KG1 (cell line): ENCODE results near the gene GBGT1.

Source experiments
- DNase-seq: peaks from one replicate; lab custom pipeline; 2025; lab: John Stamatoyannopoulos, UW

GBGT1 gene

GRCh38 chr9:133143639-133144141, 20.0 kb downstream of the GBGT1 start:
- DNase-seq, result no peak

- DNase-seq, result no peak
These were observed 20.8 kb downstream of the GBGT1 start for GRCh38 chr9:133142684-133143622.

GRCh38 chr9:133141833-133142595, 21.7 kb downstream of the GBGT1 start:
- DNase-seq, result no peak

DNA sequence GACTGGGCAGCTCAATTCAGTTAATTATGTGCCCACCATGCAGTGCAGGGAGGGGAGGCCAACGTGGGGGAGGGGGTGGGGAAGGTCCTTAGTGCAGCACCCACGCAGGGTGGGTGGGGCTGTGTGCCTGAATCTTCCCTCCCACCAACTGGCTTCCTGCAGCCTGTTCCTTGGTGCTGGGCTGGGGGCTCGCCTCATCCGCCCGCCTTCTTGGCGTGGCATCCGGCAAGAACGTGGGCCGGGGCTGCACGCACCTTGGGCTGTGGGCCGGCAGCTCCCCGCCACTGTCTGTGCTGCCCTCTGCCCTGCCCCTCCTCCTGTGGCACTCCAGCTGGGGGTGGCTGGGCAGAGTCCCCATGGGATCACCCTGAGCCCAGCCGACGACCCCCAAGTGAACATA, 23.1 kb downstream of the GBGT1 start:
- no peak for DNase-seq

DNA sequence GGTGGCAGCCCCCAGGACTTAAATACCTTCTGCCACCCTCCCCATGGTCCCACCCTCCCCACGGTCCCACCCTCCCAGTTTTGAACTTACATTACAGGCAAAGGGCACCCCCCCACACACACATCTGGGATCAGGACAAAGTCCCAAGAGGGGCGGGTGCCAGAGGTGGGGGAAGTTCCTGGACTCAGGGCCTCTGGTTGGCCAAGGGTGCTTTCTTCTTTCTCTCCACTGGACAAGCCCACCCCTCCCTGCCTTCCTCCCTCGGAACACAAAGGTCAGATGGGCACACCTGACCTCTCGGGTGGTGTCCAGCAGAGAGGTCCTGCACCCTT, 23.6 kb downstream of the GBGT1 start:
- DNase-seq, result no peak

GRCh38 chr9:133139246-133140173, 24.2 kb downstream of the GBGT1 start:
- DNase-seq, result no peak

- no peak for DNase-seq
These were observed 26.1 kb downstream of the GBGT1 start for GRCh38 chr9:133137451-133138231.

- DNase-seq, result no peak
These were observed 28.5 kb downstream of the GBGT1 start for GRCh38 chr9:133135146-133135745.

DNA sequence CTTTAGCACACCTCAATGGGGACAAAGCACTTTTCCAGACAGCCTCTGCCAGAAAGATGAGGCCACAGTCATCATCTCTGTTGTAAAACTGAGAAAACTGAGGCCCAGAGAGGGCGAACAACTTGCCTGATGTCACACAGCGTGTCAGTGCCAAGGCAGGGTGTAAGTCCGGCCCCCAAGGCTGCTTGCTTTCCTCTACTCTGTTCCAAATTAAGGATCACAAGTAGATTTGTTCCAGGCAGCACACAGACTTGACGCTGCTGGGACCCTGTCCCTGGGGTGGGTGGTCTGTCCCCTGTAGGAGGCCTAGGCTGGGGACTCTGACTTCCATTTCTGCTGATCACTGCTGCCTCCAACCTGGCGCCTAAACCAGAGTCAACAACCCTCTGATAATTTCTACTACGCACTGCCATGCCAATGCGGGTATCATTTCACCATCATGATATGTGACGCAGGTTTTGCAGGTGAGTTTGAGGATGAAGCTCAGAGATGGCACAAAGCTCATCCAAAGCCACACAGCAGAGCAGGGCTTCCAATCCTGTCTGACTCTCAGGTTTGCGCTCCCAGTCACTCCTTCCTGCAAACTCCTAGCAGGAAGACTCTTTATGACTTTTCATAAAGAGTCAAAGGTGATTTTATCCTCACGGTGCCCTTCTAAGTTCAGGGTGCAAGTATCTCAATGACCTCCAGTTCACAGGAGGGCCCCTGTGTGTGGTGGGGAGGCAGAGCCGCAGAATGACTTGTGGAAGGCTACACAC, 29.1 kb downstream of the GBGT1 start:
- DNase-seq, result no peak

DNA sequence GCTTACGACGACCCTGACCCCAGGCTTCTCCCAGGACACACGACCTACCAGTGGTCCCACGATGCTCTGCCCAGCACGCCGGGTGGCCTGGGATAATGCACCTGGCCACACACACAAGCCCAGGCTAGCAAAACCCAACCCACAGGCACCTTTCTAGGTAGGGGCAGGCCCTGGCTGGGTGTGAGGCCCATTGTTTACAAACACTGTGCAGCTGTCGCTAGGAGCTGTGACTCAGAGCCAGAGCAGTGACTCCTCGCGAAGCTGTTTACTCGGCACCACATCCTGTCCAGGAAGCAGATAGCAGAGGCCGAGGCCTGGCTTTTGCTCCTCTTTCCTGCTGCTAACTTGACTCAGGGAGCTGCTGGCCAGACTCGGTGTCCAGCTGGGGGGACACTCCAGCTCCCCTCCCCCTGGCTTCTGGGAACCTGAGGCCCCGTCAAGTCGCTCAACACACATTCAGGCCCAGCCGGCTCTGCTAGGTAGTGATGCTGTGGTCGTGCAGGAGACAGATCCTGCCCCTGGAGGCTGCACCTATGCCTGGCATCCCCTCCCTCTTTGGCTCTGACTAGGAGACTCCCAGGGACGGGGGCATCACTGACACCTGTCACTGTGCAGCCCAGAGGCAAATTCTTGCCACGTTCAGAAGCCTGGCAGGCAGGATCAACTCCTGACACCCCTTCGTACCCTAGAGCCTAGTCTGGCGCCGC, 29.9 kb downstream of the GBGT1 start:
- DNase-seq, result peak; percentile 27

GRCh38 chr9:133132174-133132573, 31.5 kb downstream of the GBGT1 start:
- no peak for DNase-seq

GRCh38 chr9:133131506-133131905, 32.2 kb downstream of the GBGT1 start:
- no peak for DNase-seq

DNA sequence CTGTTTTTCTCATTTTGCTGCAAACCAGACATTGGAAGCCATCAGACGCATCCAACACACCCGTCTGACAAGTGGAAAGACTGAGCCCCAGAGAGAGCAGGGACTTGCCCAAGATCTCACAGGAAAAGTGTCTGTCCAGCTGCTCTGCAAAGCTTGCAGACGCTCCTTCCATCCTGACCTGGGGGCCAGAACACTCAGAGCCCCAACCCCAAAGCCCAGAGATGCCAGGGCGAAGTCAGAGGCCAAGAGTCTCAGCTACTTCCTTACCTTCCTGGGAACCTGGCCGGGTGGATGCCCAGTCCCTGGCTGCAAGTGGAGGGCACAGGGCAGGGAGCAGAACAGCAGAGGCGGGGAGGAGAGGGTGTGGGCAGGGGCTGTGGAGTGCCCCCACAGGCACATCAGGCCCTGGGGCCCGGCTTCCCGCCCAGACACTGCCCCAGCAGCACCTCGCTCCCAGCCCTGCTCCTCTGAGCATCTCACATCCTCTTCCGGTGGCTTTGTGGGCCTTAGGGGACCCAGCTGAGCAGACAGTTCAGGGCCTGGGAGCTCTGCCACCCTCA, 32.9 kb downstream of the GBGT1 start:
- DNase-seq, result no peak

DNA sequence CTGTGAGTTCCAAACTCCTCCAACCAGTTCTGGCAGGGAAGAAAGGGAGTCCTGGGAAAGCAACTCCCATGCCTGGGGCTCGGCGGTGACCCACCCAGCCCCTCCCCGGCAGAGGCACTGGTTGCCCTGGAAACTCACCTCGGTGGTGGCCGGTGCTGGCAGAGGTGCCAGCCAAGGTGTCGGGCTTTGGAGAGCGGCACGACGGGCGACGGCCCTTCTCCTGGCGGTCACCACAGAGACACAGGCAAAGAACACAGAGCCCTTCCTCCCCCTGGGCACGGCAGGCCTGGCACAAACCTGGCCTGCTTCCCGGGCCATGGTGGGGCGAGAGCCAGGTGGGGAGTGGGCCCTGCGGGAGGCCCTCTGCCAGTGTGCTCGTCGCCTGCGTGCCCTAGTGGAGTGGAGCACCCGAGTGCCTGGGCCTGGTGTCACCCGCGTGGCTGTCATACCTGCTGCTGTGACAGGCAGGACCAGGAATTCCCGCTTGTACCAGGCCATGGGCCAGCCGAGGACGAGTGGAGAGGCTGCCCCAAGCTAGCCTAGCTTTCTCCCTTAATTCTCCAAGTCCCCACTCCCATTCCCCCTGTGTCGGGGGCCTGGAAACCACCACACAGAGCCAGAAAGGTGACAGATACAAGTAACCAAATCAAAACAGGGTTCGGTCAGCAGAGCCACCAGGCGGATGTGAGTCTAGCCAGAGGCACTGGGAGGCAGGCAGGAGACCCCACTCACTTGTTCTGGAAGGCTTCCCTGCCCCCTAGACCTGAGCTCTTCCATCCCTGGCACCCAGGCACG, 34.5 kb downstream of the GBGT1 start:
- DNase-seq, result no peak

- no peak for DNase-seq
These were observed 35.6 kb downstream of the GBGT1 start for GRCh38 chr9:133128152-133128551.

DNA sequence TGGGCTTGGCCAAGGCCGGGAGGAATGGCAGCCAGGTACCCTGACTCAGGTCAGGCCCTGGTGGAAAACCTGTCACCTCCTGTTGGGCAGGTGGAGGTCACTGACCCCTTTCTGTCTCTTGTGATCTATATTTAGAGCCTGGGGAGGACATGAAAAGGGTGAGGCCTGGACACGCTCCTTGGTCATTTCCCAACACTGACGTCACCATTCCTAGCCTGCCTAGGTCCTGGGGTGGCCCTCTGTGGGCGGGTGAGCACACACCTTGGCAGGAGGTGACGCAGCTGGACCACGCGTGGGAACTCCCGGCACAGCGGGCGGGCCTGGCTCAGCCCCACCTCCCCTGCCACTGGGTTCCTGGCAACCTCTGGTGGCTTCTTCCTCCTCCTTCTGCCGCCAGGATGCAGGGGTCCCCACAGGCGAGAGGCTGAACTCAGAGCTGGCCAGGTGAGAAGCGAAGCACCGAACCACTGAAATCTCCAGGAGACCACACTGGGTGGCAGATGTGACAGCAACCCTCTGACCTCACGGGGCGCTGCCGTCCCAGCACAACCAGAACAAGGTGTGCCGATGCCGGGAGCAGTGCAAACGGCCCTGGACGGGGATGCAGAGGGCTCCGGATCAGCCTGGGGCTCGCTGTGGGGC, 36.3 kb downstream of the GBGT1 start:
- no peak for DNase-seq

- no peak for DNase-seq
These were observed 36.9 kb downstream of the GBGT1 start for GRCh38 chr9:133126697-133127339.
